HG02623 (cell line): ENCODE data around the gene CNN1.

Source experiments
- ATAC-seq: cut with Tn5 transposase; IDR thresholded peaks from one replicate; pipeline ENCODE4 v1.9.1; 2021; ENCODE audit warnings: moderate library complexity; ENCODE audit not compliant: unreplicated experiment

CNN1 gene

GRCh38 chr19:11538232-11539036 is at the start of gene CNN1:
TSS of gene CNN1 (plus strand) at chr19:11538851. CDS start at chr19:11538928, 77 bp downstream.
- no peak for ATAC-seq

- ATAC-seq: no peak
Observed at GRCh38 chr19:11489378-11489777, 49.3 kb upstream of the CNN1 start.

- no peak for ATAC-seq
Observed at GRCh38 chr19:11494634-11495285, 43.9 kb upstream of the CNN1 start.

- ATAC-seq: no peak
Observed at GRCh38 chr19:11495481-11495880, 43.2 kb upstream of the CNN1 start.

- ATAC-seq: no peak
Observed at GRCh38 chr19:11495885-11496284, 42.8 kb upstream of the CNN1 start.

- ATAC-seq: no peak
Observed at GRCh38 chr19:11496391-11497163, 42.1 kb upstream of the CNN1 start.

- ATAC-seq: no peak
Observed at GRCh38 chr19:11499220-11499726, 39.4 kb upstream of the CNN1 start.

GRCh38 chr19:11499890-11500420 is 38.7 kb upstream of the CNN1 start:
- no peak for ATAC-seq

- ATAC-seq: no peak
Observed at GRCh38 chr19:11504502-11505031, 34.1 kb upstream of the CNN1 start.

GRCh38 chr19:11505032-11505503 is 33.6 kb upstream of the CNN1 start:
- ATAC-seq: peak; percentile 86

- ATAC-seq: peak; percentile 54
Observed at GRCh38 chr19:11505504-11506100, 33.0 kb upstream of the CNN1 start, which contains the start of gene ZNF653. TSS of gene ZNF653 (minus strand) at chr19:11505839. CDS start at chr19:11505786, 53 bp downstream.

- ATAC-seq: peak; percentile 5
Observed at GRCh38 chr19:11506101-11506555, 32.5 kb upstream of the CNN1 start.

GRCh38 chr19:11506967-11507366 is 31.7 kb upstream of the CNN1 start:
- no peak for ATAC-seq

GRCh38 chr19:11507370-11508078 is 31.1 kb upstream of the CNN1 start:
- no peak for ATAC-seq

- ATAC-seq: no peak
Observed at GRCh38 chr19:11510444-11510843, 28.2 kb upstream of the CNN1 start.

GRCh38 chr19:11513946-11514345 is 24.7 kb upstream of the CNN1 start:
- no peak for ATAC-seq

- ATAC-seq: no peak
Observed at GRCh38 chr19:11519138-11519537, 19.5 kb upstream of the CNN1 start.

- peak; percentile 94 for ATAC-seq
Observed at GRCh38 chr19:11528551-11529341, 9.9 kb upstream of the CNN1 start, which contains the start of gene ECSIT. TSS of gene ECSIT (minus strand) at chr19:11529134. CDS start at chr19:11519170, 9,964 bp downstream.

- ATAC-seq: no peak
Observed at GRCh38 chr19:11530432-11530831, 8.2 kb upstream of the CNN1 start.
